H1 (cell line): Measurements from ENCODE around the gene KCTD15.

Experiments
- CBX8 ChIP-seq: fragments of 300-800, 300-1000 bp; sonication (generic); IDR thresholded peaks from 2 replicates; pipeline ENCODE4 v1.7.1; 2016; ENCODE audit warnings: low read depth, low read length, borderline replicate concordance
- CEBPB ChIP-seq: IDR thresholded peaks from 2 replicates; pipeline ENCODE4 v1.6.1; 2012; ENCODE audit warnings: low read depth, low read length
- EGR1 ChIP-seq: IDR thresholded peaks from 2 replicates; pipeline ENCODE4 v1.6.1; 2011; ENCODE audit warnings: low read depth, low read length, borderline replicate concordance
- EP300 ChIP-seq, 2 experiments: IDR thresholded peaks; 1 replicate in 1 of 2; 2 replicates in 1 of 2; pipeline ENCODE4 v1.6.1; 2011 to 2012; ENCODE audit warnings: low read depth in 2 of 2, low read length in 2 of 2, mild to moderate bottlenecking in 2 of 2, borderline replicate concordance in 1 of 2, inconsistent platforms in 1 of 2, moderate library complexity in 1 of 2
- KDM4A ChIP-seq: IDR thresholded peaks from one replicate; pipeline ENCODE4 v1.7.1; 2012; ENCODE audit warnings: low read depth, mild to moderate bottlenecking, moderate library complexity, low read length, inconsistent platforms; ENCODE audit not compliant: severe bottlenecking
- PHF8 ChIP-seq: fragments of 200-600 bp; sonication (generic); conservative IDR thresholded peaks from 2 replicates; pipeline ENCODE4 v1.7.1; 2012; ENCODE audit warnings: low read depth, mild to moderate bottlenecking, inconsistent platforms, low read length, moderate library complexity
- SIX5 ChIP-seq: IDR thresholded peaks from 2 replicates; pipeline ENCODE4 v1.6.1; 2011; ENCODE audit warnings: mild to moderate bottlenecking, low read depth, low read length
- TF ChIP-seq, protein P1 (sequence below), 3 experiments: IDR thresholded peaks; 1 replicate in 2 of 3; 2 replicates in 1 of 3; pipeline versions ENCODE4 v1.5.1 to v1.6.1; 2011; ENCODE audit warnings: low read length in 3 of 3, mild to moderate bottlenecking in 3 of 3, inconsistent platforms in 2 of 3, low read depth in 1 of 3, moderate library complexity in 1 of 3; ENCODE audit not compliant: insufficient read depth in 1 of 3; ENCODE audit errors: control extremely low read depth in 1 of 3
- TF ChIP-seq, protein P2 (sequence below): IDR thresholded peaks from 2 replicates; pipeline ENCODE4 v1.6.1; 2012; ENCODE audit warnings: inconsistent platforms

DNA sequence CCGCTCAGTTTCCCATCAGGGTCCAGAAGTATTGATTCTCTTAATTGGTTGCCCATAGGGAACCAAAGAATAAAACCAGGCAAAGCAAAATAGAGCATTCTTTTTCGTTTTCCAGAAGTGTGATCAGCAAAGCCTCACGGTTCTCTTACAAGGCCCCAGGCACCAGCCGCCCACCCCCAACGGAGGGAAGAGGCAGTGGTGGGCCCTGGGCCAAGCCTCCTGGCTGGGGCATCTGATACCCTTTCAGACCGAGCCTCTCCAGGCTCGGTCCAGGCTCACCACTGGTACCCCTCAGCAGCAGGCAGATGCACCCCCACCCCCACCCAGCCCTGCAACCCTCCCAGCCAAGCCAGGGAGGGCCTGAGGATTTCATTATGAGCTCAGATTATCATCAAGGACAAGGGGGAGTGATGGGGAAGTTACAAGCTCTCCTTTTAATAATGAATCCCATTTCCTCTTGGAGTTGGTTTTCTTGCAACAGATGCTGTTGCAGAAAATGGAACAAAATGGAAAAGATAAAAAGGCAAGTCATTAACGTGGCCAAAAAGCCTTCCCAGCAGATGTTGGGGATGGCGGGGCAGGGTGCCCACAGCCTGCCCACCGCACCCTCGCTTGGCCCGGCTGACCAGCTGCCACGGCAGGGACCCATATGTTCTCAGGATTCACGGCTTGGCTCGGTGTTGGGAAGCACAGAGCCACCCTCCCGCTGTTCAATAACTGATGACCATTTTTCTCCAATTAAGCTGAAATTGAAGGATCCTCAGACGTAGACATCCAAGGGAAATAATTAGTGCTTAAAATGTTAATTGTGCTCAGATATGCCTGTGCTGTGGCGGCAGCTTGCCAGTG lies 45.9 kb upstream of the KCTD15 start:
- no peak for TF ChIP-seq CEBPB
- TF ChIP-seq, protein P1, sequence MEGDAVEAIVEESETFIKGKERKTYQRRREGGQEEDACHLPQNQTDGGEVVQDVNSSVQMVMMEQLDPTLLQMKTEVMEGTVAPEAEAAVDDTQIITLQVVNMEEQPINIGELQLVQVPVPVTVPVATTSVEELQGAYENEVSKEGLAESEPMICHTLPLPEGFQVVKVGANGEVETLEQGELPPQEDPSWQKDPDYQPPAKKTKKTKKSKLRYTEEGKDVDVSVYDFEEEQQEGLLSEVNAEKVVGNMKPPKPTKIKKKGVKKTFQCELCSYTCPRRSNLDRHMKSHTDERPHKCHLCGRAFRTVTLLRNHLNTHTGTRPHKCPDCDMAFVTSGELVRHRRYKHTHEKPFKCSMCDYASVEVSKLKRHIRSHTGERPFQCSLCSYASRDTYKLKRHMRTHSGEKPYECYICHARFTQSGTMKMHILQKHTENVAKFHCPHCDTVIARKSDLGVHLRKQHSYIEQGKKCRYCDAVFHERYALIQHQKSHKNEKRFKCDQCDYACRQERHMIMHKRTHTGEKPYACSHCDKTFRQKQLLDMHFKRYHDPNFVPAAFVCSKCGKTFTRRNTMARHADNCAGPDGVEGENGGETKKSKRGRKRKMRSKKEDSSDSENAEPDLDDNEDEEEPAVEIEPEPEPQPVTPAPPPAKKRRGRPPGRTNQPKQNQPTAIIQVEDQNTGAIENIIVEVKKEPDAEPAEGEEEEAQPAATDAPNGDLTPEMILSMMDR (IDR thresholded peaks at IDR 0.05; ENCODE audit: control extremely low read depth in 1 of 3, insufficient read depth in 1 of 3, low read depth in 1 of 3, low read length in 3 of 3), result no peak
- TF ChIP-seq EGR1, result no peak
- TF ChIP-seq, protein P2, sequence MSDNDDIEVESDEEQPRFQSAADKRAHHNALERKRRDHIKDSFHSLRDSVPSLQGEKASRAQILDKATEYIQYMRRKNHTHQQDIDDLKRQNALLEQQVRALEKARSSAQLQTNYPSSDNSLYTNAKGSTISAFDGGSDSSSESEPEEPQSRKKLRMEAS, result no peak
- TF ChIP-seq KDM4A, result no peak
- no peak for TF ChIP-seq CBX8
- no peak for TF ChIP-seq PHF8
- TF ChIP-seq EP300 (IDR thresholded peaks at IDR 0.05; ENCODE audit: borderline replicate concordance in 1 of 2, low read depth in 2 of 2, low read length in 2 of 2), result no peak
- TF ChIP-seq SIX5, result no peak
